ENCODE results near the gene GPR27.

The GPR27 gene

DNA sequence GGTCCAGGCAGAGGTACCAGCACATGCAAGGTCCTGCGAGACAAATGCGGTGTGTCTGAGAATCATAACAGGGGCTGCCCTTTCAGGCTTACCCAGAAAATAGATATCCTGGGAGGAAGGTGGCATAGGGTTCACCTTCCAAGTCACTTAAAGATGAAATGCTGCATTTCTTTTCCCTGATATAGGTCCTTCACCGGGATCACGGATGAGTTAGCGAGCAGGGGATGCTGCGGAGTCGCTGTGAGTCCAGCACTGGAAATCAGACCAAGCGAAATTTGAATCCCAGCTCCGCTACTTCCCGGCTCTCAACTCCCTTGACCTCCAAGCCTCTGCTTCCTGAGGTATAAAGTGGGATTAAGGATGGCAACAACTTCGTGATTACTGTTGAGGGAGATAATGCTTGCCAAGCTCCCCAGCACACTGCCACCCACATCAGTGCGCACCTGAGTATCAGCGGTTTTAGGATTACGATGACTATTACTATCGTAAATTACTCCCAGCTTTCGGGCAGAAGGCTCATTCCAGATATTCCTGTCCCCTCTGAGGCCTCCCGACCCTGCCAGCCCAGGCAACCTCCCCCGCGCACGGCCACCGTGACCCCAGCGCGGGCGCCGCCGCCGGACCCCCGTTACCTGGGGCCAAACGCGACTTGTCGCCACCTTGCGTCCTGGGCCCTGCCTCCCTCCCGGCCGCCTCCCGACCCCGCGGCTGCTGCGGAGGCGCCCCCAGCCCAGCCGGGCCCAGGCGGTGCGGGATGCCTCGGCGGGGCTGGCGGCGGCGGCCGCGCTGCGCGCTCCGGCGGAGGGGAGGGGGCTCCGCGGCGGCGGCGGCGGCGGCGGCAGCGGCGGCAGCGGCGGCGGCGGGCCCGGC, 589 bp upstream of the GPR27 start:
- no peaks in the 10 kb centered on the region for H3K27me3 ChIP-seq (ENCODE audit: insufficient read depth, poor library complexity, severe bottlenecking)
- TF ChIP-seq, protein P1, sequence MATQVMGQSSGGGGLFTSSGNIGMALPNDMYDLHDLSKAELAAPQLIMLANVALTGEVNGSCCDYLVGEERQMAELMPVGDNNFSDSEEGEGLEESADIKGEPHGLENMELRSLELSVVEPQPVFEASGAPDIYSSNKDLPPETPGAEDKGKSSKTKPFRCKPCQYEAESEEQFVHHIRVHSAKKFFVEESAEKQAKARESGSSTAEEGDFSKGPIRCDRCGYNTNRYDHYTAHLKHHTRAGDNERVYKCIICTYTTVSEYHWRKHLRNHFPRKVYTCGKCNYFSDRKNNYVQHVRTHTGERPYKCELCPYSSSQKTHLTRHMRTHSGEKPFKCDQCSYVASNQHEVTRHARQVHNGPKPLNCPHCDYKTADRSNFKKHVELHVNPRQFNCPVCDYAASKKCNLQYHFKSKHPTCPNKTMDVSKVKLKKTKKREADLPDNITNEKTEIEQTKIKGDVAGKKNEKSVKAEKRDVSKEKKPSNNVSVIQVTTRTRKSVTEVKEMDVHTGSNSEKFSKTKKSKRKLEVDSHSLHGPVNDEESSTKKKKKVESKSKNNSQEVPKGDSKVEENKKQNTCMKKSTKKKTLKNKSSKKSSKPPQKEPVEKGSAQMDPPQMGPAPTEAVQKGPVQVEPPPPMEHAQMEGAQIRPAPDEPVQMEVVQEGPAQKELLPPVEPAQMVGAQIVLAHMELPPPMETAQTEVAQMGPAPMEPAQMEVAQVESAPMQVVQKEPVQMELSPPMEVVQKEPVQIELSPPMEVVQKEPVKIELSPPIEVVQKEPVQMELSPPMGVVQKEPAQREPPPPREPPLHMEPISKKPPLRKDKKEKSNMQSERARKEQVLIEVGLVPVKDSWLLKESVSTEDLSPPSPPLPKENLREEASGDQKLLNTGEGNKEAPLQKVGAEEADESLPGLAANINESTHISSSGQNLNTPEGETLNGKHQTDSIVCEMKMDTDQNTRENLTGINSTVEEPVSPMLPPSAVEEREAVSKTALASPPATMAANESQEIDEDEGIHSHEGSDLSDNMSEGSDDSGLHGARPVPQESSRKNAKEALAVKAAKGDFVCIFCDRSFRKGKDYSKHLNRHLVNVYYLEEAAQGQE (IDR thresholded peaks at IDR 0.05; ENCODE audit: insufficient replicate concordance, low read depth), result no peak
- no peak for TF ChIP-seq GABPA (IDR thresholded peaks at IDR 0.05; ENCODE audit: low read depth)
- TF ChIP-seq, protein P2, sequence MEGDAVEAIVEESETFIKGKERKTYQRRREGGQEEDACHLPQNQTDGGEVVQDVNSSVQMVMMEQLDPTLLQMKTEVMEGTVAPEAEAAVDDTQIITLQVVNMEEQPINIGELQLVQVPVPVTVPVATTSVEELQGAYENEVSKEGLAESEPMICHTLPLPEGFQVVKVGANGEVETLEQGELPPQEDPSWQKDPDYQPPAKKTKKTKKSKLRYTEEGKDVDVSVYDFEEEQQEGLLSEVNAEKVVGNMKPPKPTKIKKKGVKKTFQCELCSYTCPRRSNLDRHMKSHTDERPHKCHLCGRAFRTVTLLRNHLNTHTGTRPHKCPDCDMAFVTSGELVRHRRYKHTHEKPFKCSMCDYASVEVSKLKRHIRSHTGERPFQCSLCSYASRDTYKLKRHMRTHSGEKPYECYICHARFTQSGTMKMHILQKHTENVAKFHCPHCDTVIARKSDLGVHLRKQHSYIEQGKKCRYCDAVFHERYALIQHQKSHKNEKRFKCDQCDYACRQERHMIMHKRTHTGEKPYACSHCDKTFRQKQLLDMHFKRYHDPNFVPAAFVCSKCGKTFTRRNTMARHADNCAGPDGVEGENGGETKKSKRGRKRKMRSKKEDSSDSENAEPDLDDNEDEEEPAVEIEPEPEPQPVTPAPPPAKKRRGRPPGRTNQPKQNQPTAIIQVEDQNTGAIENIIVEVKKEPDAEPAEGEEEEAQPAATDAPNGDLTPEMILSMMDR (IDR thresholded peaks at IDR 0.05; ENCODE audit: insufficient read depth, low read length), result no peak
- DNase-seq (ENCODE audit: low read depth in 1 of 2, low spot score in 1 of 2), result no peak
- peak overlapping the region; percentile 96 for H3K27ac ChIP-seq (replicated peaks)
- H3K4me3 ChIP-seq (replicated peaks; ENCODE audit: insufficient read depth, low read length), result peak overlapping the region; percentile 59

GRCh38 chr3:71754610-71755253, 1.1 kb downstream of the GPR27 start:
- peak in 1 of 2 experiments; percentile 27 for DNase-seq (ENCODE audit: low read depth in 1 of 2, low spot score in 1 of 2)
- Histone ChIP-seq H3K27ac (replicated peaks) (peak overlapping the region; percentile 96), H3K27me3 (ENCODE audit: insufficient read depth, poor library complexity, severe bottlenecking) (no peaks in the 10 kb centered on the region), H3K4me3 (replicated peaks; ENCODE audit: insufficient read depth, low read length) (peak overlapping the region; percentile 59)
- TF ChIP-seq POLR2AphosphoS5 (IDR thresholded peaks at IDR 0.05; ENCODE audit: low read depth) (no peak), GABPA (IDR thresholded peaks at IDR 0.05; ENCODE audit: low read depth) (no peak), SPI1 (IDR thresholded peaks at IDR 0.05; ENCODE audit: borderline replicate concordance, low read depth) (no peak)
- TF ChIP-seq, protein P1 (IDR thresholded peaks at IDR 0.05; ENCODE audit: insufficient replicate concordance, low read depth), result no peak
- TF ChIP-seq, protein P2 (IDR thresholded peaks at IDR 0.05; ENCODE audit: insufficient read depth, low read length), result no peak

DNA sequence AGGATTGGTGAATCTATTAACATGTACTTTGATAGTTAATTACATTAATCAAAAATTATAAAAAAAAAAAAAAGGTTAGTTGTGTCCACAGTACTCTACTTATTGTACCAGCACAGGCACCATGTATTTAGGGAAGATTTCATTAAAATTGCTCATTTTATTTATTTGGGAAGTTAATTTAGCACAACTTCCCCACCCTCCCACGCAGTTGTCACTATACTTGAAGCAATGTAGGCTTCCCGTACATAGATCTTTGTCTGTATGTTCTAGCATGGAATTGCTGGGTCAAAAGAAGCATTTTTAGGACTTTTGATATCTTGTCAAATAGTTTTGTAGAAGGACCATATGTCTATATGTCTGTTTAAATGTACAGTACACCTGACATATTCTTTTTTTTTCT, 4.4 kb downstream of the GPR27 start:
- no peak overlapping the region for H3K27ac ChIP-seq (replicated peaks)
- H3K4me3 ChIP-seq (replicated peaks; ENCODE audit: insufficient read depth, low read length), result no peak overlapping the region
- TF ChIP-seq GABPA (IDR thresholded peaks at IDR 0.05; ENCODE audit: low read depth) (no peak), SPI1 (IDR thresholded peaks at IDR 0.05; ENCODE audit: borderline replicate concordance, low read depth) (no peak), POLR2AphosphoS5 (IDR thresholded peaks at IDR 0.05; ENCODE audit: low read depth) (no peak)
- TF ChIP-seq, protein P1 (IDR thresholded peaks at IDR 0.05; ENCODE audit: insufficient replicate concordance, low read depth), result no peak
- TF ChIP-seq, protein P2 (IDR thresholded peaks at IDR 0.05; ENCODE audit: insufficient read depth, low read length), result no peak
- DNase-seq (ENCODE audit: low read depth in 1 of 2, low spot score in 1 of 2), result no peak
- no peaks in the 10 kb centered on the region for H3K27me3 ChIP-seq (ENCODE audit: insufficient read depth, poor library complexity, severe bottlenecking)
